Measurements from ENCODE around the gene CIDEB. TPM values are rescaled to one million over a fixed set of nuclear protein-coding genes. Genes with fewer than 3 reads are reported as not detected.

Gene CIDEB
- polyA plus RNA-seq, 3 donors: 36.4 to 126 (median 63.8) TPM

DNA sequence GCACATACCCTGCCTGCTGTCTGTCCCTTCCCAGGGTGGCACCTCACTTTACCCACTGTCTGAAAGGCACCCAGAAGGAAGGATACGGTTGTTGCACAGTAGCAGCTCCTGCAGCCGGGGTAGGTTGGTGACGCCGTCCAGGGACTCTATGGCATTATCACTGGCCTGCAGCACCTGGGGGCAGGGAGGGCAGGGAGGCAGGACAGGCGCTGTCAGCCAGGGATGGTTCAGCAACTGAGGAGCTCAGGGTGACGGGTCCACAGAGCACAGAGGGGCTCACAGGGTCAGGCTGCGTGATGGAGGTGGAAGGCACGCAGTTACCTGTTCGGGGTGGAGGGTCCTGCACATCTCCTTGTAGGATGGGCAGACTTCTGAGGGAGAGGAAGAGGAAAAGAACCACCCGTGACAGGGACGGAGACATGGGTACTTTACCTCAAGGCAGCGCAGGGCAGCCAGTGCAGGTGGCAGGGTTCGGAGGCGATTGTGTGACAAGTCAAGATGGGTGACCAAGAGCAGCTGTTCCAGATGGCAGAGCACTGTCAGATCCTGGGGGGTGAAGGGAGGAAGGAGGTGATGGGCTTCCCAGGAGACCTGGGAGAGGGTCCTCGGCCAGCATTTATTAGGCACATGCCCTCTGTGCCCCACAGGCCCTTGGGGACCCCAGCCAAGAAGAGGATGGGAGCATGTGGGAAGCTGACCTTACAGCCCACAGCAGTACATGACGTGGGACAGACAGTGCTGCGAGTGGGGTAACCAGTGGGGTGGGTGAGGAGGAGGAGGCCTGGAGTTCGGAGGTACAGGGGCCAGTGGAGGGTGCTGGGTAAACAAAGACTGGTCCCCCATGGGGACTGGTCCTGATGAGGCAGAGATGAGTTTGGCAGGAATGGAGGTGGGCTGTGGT, 41.2 kb downstream of the CIDEB start:
- Histone ChIP-seq H3K36me3 (replicated peaks in 1 of 2; ENCODE audit: control insufficient read depth in 1 of 2, insufficient read depth in 2 of 2, low read length in 2 of 2) (peaks cover 61 to 79% of the 10 kb centered on the region in 2 donors), H4K20me1 (ENCODE audit: insufficient read depth, low read length) (no peaks in the 10 kb centered on the region), H2AFZ (ENCODE audit: insufficient read depth, low read depth, low read length, poor library complexity, severe bottlenecking) (no peak overlapping the region), H3K79me2 (ENCODE audit: insufficient read depth, low read length) (peaks cover 20% of the 10 kb centered on the region), H3K27ac (ENCODE audit: low read depth in 1 of 2, low read length in 2 of 2) (no peak overlapping the region), H3K9me3 (replicated peaks in 1 of 2; ENCODE audit: control insufficient read depth in 1 of 2, insufficient read depth in 1 of 2, low read length in 2 of 2) (no peaks in the 10 kb centered on the region), H3K4me3 (replicated peaks in 1 of 3; ENCODE audit: low read depth in 2 of 3, low read length in 3 of 3) (no peak overlapping the region), H3K9ac (ENCODE audit: insufficient read depth, low read length, poor library complexity, severe bottlenecking) (no peak overlapping the region), H3K27me3 (ENCODE audit: control insufficient read depth in 2 of 2, insufficient read depth in 2 of 2, low read length in 2 of 2) (no peaks in the 10 kb centered on the region), H3K4me1 (ENCODE audit: control insufficient read depth in 1 of 2, insufficient read depth in 2 of 2, low read length in 2 of 2) (peaks cover 7 to 11% of the 10 kb centered on the region in 2 donors), H3K4me2 (replicated peaks; ENCODE audit: extremely low read depth, low read length, poor library complexity, severe bottlenecking) (no peak overlapping the region)
- peaks cover 0 to 3% (median 2%) of the 10 kb centered on the region in 3 donors for H3K27me3 Mint-ChIP-seq (ENCODE audit: low read depth in 3 of 3)
- peaks cover 0 to 2% (median 0%) of the 10 kb centered on the region in 7 donors for H3K9me3 Mint-ChIP-seq
- peaks cover 13% of the 10 kb centered on the region for H3K4me1 Mint-ChIP-seq
- no peak overlapping the region for H3K4me3 Mint-ChIP-seq
- TF ChIP-seq, protein P1, sequence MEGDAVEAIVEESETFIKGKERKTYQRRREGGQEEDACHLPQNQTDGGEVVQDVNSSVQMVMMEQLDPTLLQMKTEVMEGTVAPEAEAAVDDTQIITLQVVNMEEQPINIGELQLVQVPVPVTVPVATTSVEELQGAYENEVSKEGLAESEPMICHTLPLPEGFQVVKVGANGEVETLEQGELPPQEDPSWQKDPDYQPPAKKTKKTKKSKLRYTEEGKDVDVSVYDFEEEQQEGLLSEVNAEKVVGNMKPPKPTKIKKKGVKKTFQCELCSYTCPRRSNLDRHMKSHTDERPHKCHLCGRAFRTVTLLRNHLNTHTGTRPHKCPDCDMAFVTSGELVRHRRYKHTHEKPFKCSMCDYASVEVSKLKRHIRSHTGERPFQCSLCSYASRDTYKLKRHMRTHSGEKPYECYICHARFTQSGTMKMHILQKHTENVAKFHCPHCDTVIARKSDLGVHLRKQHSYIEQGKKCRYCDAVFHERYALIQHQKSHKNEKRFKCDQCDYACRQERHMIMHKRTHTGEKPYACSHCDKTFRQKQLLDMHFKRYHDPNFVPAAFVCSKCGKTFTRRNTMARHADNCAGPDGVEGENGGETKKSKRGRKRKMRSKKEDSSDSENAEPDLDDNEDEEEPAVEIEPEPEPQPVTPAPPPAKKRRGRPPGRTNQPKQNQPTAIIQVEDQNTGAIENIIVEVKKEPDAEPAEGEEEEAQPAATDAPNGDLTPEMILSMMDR (IDR thresholded peaks at IDR 0.05): no peak
- intact Hi-C loops (cut with micrococcal nuclease): no loop called here
- no peak for DNase-seq
- H3K27ac Mint-ChIP-seq: peak overlapping the region in 4 of 7 donors; percentile 13 to 61 (median 58)
- WGBS (ENCODE audit: insufficient coverage): 89% methylated on average over 18 of the region's 18 CpGs
- peaks cover 62 to 77% of the 10 kb centered on the region in 2 donors for H3K36me3 Mint-ChIP-seq

DNA sequence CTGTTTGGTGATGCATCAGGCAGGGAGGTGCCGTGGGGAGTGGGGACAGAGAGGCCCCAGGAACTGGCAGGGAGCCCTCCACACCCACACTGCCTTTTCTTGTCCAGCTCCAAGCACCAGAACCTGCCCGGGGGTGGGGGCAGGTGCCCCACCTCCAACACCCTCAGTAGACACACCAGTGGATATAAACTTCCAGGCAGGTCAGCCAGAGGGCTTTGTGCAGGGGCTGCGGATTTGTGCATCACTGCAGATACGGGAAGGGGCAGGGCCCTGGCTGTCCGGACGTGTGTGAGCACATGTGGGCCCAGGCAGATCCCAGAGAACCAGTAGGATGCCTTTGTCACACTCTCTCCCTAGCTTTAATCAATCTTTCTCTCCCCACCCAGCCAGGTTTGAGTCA, 43.5 kb downstream of the CIDEB start:
- H3K4me1 ChIP-seq (ENCODE audit: control insufficient read depth in 1 of 2, insufficient read depth in 2 of 2, low read length in 2 of 2): no peaks in the 10 kb centered on the region
- H3K9ac ChIP-seq (ENCODE audit: insufficient read depth, low read length, poor library complexity, severe bottlenecking): no peak overlapping the region
- peaks cover 70 to 91% of the 10 kb centered on the region in 2 donors for H3K36me3 Mint-ChIP-seq
- intact Hi-C loops (cut with micrococcal nuclease): no loop called here
- WGBS (ENCODE audit: insufficient coverage): 98% methylated on average over 5 of the region's 6 CpGs
- H3K4me2 ChIP-seq (replicated peaks; ENCODE audit: extremely low read depth, low read length, poor library complexity, severe bottlenecking): no peak overlapping the region
- H3K36me3 ChIP-seq (replicated peaks in 1 of 2; ENCODE audit: control insufficient read depth in 1 of 2, insufficient read depth in 2 of 2, low read length in 2 of 2): peaks cover 65 to 94% of the 10 kb centered on the region in 2 donors
- no peaks in the 10 kb centered on the region for H3K27me3 ChIP-seq (ENCODE audit: control insufficient read depth in 2 of 2, insufficient read depth in 2 of 2, low read length in 2 of 2)
- no peak overlapping the region for H3K4me3 Mint-ChIP-seq
- peaks cover 0 to 3% (median 2%) of the 10 kb centered on the region in 3 donors for H3K27me3 Mint-ChIP-seq (ENCODE audit: low read depth in 3 of 3)
- no peaks in the 10 kb centered on the region for H3K9me3 ChIP-seq (replicated peaks in 1 of 2; ENCODE audit: control insufficient read depth in 1 of 2, insufficient read depth in 1 of 2, low read length in 2 of 2)
- peak overlapping the region in 2 of 7 donors; percentile 42 to 60 for H3K27ac Mint-ChIP-seq
- no peak for DNase-seq
- no peaks in the 10 kb centered on the region for H3K79me2 ChIP-seq (ENCODE audit: insufficient read depth, low read length)
- peaks cover 6% of the 10 kb centered on the region for H3K4me1 Mint-ChIP-seq
- H2AFZ ChIP-seq (ENCODE audit: insufficient read depth, low read depth, low read length, poor library complexity, severe bottlenecking): no peak overlapping the region
- TF ChIP-seq, protein P1 (IDR thresholded peaks at IDR 0.05): no peak
- no peak overlapping the region for H3K27ac ChIP-seq (ENCODE audit: low read depth in 1 of 2, low read length in 2 of 2)
- H3K4me3 ChIP-seq (replicated peaks in 1 of 3; ENCODE audit: low read depth in 2 of 3, low read length in 3 of 3): no peak overlapping the region
- no peaks in the 10 kb centered on the region for H4K20me1 ChIP-seq (ENCODE audit: insufficient read depth, low read length)
- no peaks in the 10 kb centered on the region for H3K9me3 Mint-ChIP-seq
